ENCODE data around the gene PLK3. TPM values are rescaled to one million over a fixed set of nuclear protein-coding genes. Genes with fewer than 3 reads are reported as not detected.
"Not testable (repeated sequence)": the region's sequence is repeated elsewhere in the genome, so short reads cannot be mapped to it uniquely, and the experiment has no call there.

The PLK3 gene
- total RNA-seq, 1 donor from 2014 or later: 38.8 TPM

DNA sequence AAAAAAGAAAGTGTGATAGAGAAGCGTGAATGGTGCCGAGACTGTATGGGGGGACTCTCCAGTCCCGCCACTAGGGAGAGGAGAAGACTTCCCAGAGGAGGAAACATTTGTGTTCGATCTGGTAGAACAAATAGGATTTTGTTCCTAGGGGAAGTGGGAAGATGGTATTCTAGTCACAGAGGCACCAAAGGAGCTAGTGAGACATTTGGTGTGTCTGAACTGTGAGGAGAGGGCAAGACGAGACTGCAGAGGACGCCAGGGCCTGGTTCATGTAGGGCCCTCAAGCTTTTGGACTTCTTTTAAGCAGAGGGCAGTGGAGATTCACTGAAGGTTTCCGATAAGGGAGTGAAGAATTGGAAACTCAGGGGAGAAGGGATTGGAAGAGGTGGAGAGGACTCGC lies 11.1 kb downstream of the PLK3 start:
- H3K27me3 ChIP-seq: no peaks in the 10 kb centered on the region
- ATAC-seq (no peak), DNase-seq (peak; percentile 12)
- peak overlapping the region; percentile 100 for H3K27ac ChIP-seq
- peaks cover 70% of the 10 kb centered on the region for H3K4me1 ChIP-seq
- no peaks in the 10 kb centered on the region for H3K9me3 ChIP-seq
- TF ChIP-seq, protein P1, sequence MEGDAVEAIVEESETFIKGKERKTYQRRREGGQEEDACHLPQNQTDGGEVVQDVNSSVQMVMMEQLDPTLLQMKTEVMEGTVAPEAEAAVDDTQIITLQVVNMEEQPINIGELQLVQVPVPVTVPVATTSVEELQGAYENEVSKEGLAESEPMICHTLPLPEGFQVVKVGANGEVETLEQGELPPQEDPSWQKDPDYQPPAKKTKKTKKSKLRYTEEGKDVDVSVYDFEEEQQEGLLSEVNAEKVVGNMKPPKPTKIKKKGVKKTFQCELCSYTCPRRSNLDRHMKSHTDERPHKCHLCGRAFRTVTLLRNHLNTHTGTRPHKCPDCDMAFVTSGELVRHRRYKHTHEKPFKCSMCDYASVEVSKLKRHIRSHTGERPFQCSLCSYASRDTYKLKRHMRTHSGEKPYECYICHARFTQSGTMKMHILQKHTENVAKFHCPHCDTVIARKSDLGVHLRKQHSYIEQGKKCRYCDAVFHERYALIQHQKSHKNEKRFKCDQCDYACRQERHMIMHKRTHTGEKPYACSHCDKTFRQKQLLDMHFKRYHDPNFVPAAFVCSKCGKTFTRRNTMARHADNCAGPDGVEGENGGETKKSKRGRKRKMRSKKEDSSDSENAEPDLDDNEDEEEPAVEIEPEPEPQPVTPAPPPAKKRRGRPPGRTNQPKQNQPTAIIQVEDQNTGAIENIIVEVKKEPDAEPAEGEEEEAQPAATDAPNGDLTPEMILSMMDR (IDR thresholded peaks at IDR 0.05): no peak
- intact Hi-C loops (cut with DNase I): no loop called here
- peaks cover 6% of the 10 kb centered on the region for H3K36me3 ChIP-seq
- no peak overlapping the region for H3K4me3 ChIP-seq

- Histone ChIP-seq H3K36me3 (no peaks in the 10 kb centered on the region), H3K27me3 (no peaks in the 10 kb centered on the region), H3K9me3 (no peaks in the 10 kb centered on the region), H3K4me1 (peaks cover 53% of the 10 kb centered on the region), H3K4me3 (peak overlapping the region; percentile 60), H3K27ac (peak overlapping the region; percentile 87)
- intact Hi-C loops (cut with DNase I): no loop called here
- peak; percentile 0 for ATAC-seq
- DNase-seq: peak; percentile 73
- TF ChIP-seq, protein P1 (IDR thresholded peaks at IDR 0.05): no peak
Observed at GRCh38 chr1:44812822-44813543, 12.8 kb downstream of the PLK3 start.

DNA sequence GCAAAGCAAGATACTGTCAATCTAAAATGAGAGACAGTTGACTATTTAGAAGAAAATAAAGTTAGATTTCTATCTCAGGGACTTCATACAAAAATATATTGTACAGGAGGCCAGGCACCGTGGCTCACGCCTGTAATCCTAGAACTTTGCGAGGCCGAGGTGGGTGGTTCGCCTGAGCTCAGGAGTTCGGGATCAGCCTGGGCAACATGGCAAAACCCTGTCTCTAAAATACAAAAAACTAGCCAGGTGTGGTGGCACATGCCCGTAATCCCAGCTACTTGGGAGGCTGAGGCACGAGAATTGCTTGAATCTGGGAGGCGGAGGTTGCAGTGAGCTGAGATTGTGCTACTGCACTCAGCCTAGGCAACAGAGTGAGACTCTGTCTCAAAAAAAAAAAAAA lies 15.7 kb downstream of the PLK3 start:
- H3K4me3 ChIP-seq; H3K27me3 ChIP-seq; H3K9me3 ChIP-seq; ATAC-seq; H3K27ac ChIP-seq; intact Hi-C loops (cut with DNase I); H3K36me3 ChIP-seq: not testable (repeated sequence)
- DNase-seq: peak; percentile 42
- peaks cover 29% of the 10 kb centered on the region for H3K4me1 ChIP-seq

- H3K36me3 ChIP-seq: no peaks in the 10 kb centered on the region
- peaks cover 19% of the 10 kb centered on the region for H3K4me1 ChIP-seq
- H3K9me3 ChIP-seq: no peaks in the 10 kb centered on the region
- TF ChIP-seq, protein P1 (IDR thresholded peaks at IDR 0.05): no peak
- H3K4me3 ChIP-seq: no peak overlapping the region
- ATAC-seq: no peak
- DNase-seq: no peak
- intact Hi-C loops (cut with DNase I): no loop called here
- H3K27me3 ChIP-seq: no peaks in the 10 kb centered on the region
- H3K27ac ChIP-seq: no peak overlapping the region
Observed at GRCh38 chr1:44817307-44817706, 17.1 kb downstream of the PLK3 start.

- H3K27me3 ChIP-seq: no peaks in the 10 kb centered on the region
Observed at GRCh38 chr1:44817771-44818495, 17.8 kb downstream of the PLK3 start.

GRCh38 chr1:44819196-44819607 lies 19.0 kb downstream of the PLK3 start:
- TF ChIP-seq, protein P1 (IDR thresholded peaks at IDR 0.05): no peak
- Histone ChIP-seq H3K4me3 (peak overlapping the region; percentile 66), H3K4me1 (peaks cover 7% of the 10 kb centered on the region), H3K27ac (peak overlapping the region; percentile 100), H3K36me3 (no peaks in the 10 kb centered on the region), H3K27me3 (no peaks in the 10 kb centered on the region), H3K9me3 (no peaks in the 10 kb centered on the region)
- ATAC-seq (no peak), DNase-seq (no peak)
- intact Hi-C loops (cut with DNase I): no loop called here

More at GRCh38 chr1:44817771-44818495, 17.8 kb downstream of the PLK3 start:
- intact Hi-C loops (cut with DNase I): no loop called here
- Histone ChIP-seq H3K4me1 (peaks cover 18% of the 10 kb centered on the region), H3K9me3 (no peaks in the 10 kb centered on the region), H3K4me3 (no peak overlapping the region), H3K36me3 (no peaks in the 10 kb centered on the region), H3K27ac (no peak overlapping the region)
- TF ChIP-seq, protein P1 (IDR thresholded peaks at IDR 0.05): no peak
- ATAC-seq (no peak), DNase-seq (no peak)

Data from upper lobe of right lung (tissue), 1 donor.